ENCODE measurements around the gene CCT7. TPM values are rescaled to one million over a fixed set of nuclear protein-coding genes. Genes with fewer than 3 reads are reported as not detected.
A peak's percentile ranks its signal among the peaks of the same experiment; 100 is the strongest.

Gene CCT7
- total RNA-seq, 1 experiment from 2014 or later = 319 TPM

DNA sequence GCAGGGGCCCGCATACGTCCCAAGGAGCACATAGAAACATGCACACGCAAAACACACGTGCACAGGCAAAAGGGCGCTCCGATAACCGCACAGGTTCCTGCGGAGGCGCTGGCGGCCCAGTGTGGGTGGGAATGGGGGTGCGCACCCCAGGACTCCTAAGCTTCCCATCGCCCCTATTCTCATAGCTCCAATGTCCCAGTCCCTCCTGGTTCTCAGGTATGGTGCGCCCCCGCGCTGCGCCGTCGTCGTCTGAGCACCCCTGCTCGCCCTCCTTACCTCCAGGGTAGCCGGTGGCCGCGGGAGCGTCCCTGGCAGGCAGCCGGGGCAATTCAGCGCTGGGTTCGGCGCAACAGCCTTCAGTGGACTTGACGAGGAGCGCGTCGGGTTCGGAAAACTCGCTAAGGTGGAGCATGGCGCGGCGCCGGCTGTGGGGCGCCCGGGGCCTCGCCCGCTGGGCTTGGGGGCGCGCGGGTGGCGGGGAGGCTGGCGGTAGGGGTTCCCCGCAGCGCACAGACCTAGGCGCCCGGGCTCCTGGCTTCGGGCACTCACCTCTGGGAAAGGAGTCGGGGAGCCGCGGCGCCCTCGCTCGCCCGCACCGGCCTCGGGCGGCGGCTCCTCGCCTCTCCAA, 58.9 kb downstream of the CCT7 start:
- BruUV-seq (replicated peaks) = no TSS peak
- Histone ChIP-seq H3K4me2 (peak overlapping the region; percentile 80), H3K27ac (no peak overlapping the region), H3K4me1 (replicated peaks; ENCODE audit: insufficient read depth) (0 out of 2 replicates have a peak, but pooled peaks cover 5% of the 10 kb centered on the region), H2AFZ (peak overlapping the region; percentile 31; the same call in 1 of the 2 replicates), H3K27me3 (ENCODE audit: insufficient read depth, low read depth) (peaks cover 35% of the 10 kb centered on the region), H3K4me3 (peak overlapping the region; percentile 57; the same call in 1 of the 2 replicates), H3F3A (ENCODE audit: insufficient read depth, low read depth) (peaks cover 14% of the 10 kb centered on the region; the same call in 1 of the 2 replicates), H3K79me2 (ENCODE audit: low read depth) (no peaks in the 10 kb centered on the region), H3K9me2 (ENCODE audit: insufficient read depth) (no peaks in the 10 kb centered on the region), H3K9me3 (ENCODE audit: insufficient read depth, low read depth) (no peaks in the 10 kb centered on the region), H3K36me3 (ENCODE audit: low read depth) (no peaks in the 10 kb centered on the region), H4K20me1 (ENCODE audit: insufficient read depth) (no peaks in the 10 kb centered on the region; the same call in 1 of the 2 replicates)
- TF ChIP-seq, protein P1, sequence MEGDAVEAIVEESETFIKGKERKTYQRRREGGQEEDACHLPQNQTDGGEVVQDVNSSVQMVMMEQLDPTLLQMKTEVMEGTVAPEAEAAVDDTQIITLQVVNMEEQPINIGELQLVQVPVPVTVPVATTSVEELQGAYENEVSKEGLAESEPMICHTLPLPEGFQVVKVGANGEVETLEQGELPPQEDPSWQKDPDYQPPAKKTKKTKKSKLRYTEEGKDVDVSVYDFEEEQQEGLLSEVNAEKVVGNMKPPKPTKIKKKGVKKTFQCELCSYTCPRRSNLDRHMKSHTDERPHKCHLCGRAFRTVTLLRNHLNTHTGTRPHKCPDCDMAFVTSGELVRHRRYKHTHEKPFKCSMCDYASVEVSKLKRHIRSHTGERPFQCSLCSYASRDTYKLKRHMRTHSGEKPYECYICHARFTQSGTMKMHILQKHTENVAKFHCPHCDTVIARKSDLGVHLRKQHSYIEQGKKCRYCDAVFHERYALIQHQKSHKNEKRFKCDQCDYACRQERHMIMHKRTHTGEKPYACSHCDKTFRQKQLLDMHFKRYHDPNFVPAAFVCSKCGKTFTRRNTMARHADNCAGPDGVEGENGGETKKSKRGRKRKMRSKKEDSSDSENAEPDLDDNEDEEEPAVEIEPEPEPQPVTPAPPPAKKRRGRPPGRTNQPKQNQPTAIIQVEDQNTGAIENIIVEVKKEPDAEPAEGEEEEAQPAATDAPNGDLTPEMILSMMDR (conservative IDR thresholded peaks at IDR 0.05) = no peak
- no peak for TF ChIP-seq EZH2 (IDR thresholded peaks at IDR 0.05; ENCODE audit: low read depth)
- intact Hi-C loops (cut with micrococcal nuclease; ENCODE audit: unreplicated experiment) = no loop called here
- no peak for DNase-seq
- ChIA-PET POLR2A (ENCODE audit: unreplicated experiment) (interaction anchor here (0.7 kb wide), 1 partner anchor 1154 kb away, joined by 7 read pairs; no protein-coding TSS in a partner anchor), CTCF (interaction anchor here (0.6 kb wide), 1 partner anchor 37 kb away, joined by 3 read pairs; no protein-coding TSS in a partner anchor)

DNA sequence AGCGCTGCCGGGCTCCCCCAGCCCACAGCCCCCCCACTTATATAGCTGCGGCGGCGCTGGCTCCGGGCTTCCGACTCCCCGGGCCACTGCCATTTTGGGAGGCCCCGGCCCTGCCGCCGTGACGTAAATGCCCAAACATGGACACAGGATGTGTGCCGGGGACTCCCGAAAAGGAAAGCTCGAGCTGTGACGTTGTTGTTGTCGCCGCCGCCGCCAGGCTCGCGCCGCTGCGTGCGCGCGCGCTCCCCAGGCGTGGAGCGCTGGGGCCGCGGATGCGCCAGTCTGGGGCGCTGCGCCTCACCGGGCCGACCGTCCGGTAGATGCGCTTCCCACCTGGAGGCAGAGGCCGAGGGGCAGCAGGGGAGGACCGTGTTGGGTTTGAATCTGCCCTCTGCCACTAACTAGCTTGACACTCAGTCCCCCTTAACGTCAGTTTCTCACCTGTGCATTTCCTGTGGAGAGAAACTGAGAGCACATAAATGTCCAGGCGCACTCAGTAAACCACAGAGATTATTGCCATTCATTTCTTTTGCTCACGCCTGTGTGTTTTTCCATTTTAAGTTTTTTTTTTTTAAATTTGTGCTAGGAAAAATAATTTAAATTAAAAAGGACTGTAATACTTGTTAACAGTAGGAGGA, 59.5 kb downstream of the CCT7 start, which contains the start of gene EGR4:
EGR4 (minus strand) TSS at position 15 of the 638 bp plus-strand sequence. CDS start 231 bp downstream, outside the sequence.
- Histone ChIP-seq H3K27me3 (ENCODE audit: insufficient read depth, low read depth) (peaks cover 38% of the 10 kb centered on the region), H2AFZ (peak within 1 kb of the TSS; percentile 78), H3K27ac (no peak within 1 kb of the TSS), H3K4me3 (peak within 1 kb of the TSS; percentile 57), H3K9me2 (ENCODE audit: insufficient read depth) (no peaks in the 10 kb centered on the region), H3F3A (ENCODE audit: insufficient read depth, low read depth) (peaks cover 14% of the 10 kb centered on the region; the same call in 1 of the 2 replicates), H4K20me1 (ENCODE audit: insufficient read depth) (no peaks in the 10 kb centered on the region; the same call in 1 of the 2 replicates), H3K9me3 (ENCODE audit: insufficient read depth, low read depth) (no peaks in the 10 kb centered on the region), H3K36me3 (ENCODE audit: low read depth) (no peaks in the 10 kb centered on the region), H3K4me1 (replicated peaks; ENCODE audit: insufficient read depth) (0 out of 2 replicates have a peak, but pooled peaks cover 5% of the 10 kb centered on the region), H3K79me2 (ENCODE audit: low read depth) (no peaks in the 10 kb centered on the region), H3K4me2 (peak within 1 kb of the TSS; percentile 80)
- DNase-seq = peak; percentile 44 to 68
- no TSS peak for BruUV-seq (replicated peaks)
- ChIA-PET POLR2A (ENCODE audit: unreplicated experiment) (interaction anchor here (0.7 kb wide), 2 partner anchors 12 to 1155 kb away, joined by 3 to 7 read pairs; no protein-coding TSS in a partner anchor), CTCF (interaction anchor here (0.6 kb wide), 1 partner anchor 38 kb away, joined by 3 read pairs; no protein-coding TSS in a partner anchor)
- intact Hi-C loops (cut with micrococcal nuclease; ENCODE audit: unreplicated experiment) = no loop called here
- TF ChIP-seq EZH2 (IDR thresholded peaks at IDR 0.05; ENCODE audit: low read depth) = no peak
- TF ChIP-seq, protein P1 (conservative IDR thresholded peaks at IDR 0.05) = no peak; the same call in 1 of the 2 replicates

DNA sequence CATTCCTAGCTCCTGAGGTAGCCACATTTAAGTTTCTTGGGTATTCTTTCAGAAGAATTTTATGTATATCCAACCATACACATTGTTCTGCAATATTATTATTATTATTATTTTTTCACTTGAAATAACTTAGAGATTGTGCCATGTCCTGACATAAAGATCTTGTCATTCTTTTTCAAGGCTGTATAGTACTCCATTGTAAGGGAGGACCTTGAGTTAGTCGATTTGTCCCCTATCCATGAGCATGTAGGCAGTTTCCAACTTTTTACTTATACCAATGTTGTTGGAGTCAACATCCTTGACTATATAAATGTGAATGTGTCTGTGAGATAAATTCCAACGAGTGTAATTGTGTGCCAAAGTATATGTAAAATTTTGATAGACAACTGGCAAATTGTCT, 60.1 kb downstream of the CCT7 start:
- Histone ChIP-seq H3K36me3 (ENCODE audit: low read depth) (no peaks in the 10 kb centered on the region), H3K9me3 (ENCODE audit: insufficient read depth, low read depth) (no peaks in the 10 kb centered on the region), H4K20me1 (ENCODE audit: insufficient read depth) (no peaks in the 10 kb centered on the region; the same call in 1 of the 2 replicates), H3K4me1 (replicated peaks; ENCODE audit: insufficient read depth) (0 out of 2 replicates have a peak, but pooled peaks cover 5% of the 10 kb centered on the region), H3K79me2 (ENCODE audit: low read depth) (no peaks in the 10 kb centered on the region), H3K9me2 (ENCODE audit: insufficient read depth) (no peaks in the 10 kb centered on the region), H3K27ac (no peak overlapping the region), H3F3A (ENCODE audit: insufficient read depth, low read depth) (peaks cover 14% of the 10 kb centered on the region; the same call in 1 of the 2 replicates), H3K4me3 (peak overlapping the region; percentile 57; the same call in 1 of the 2 replicates), H3K27me3 (ENCODE audit: insufficient read depth, low read depth) (peaks cover 38% of the 10 kb centered on the region), H3K4me2 (peak overlapping the region; percentile 80; the same call in 1 of the 2 replicates), H2AFZ (no peak overlapping the region; the same call in 1 of the 2 replicates)
- ChIA-PET POLR2A (ENCODE audit: unreplicated experiment) (no interaction called here), CTCF (no interaction called here)
- no TSS peak for BruUV-seq (replicated peaks)
- DNase-seq = no peak
- intact Hi-C loops (cut with micrococcal nuclease; ENCODE audit: unreplicated experiment) = no loop called here
- no peak for TF ChIP-seq EZH2 (IDR thresholded peaks at IDR 0.05; ENCODE audit: low read depth)
- TF ChIP-seq, protein P1 (conservative IDR thresholded peaks at IDR 0.05) = no peak
